Tibial artery (tissue), 4 donors: ENCODE measurements around the gene ZNF592.

Experiments used
- DNase-seq, 2 donors: peaks; one replicate each; pipeline ENCODE4 v3.0.0-alpha.2; 2019
- H3K27ac ChIP-seq, 2 donors: fragments of 200-600 bp; sonication (generic) in 1 of 2; 1 replicate in 1 of 2; 2 replicates in 1 of 2; pipeline ENCODE4 v1.5.1; 2018 to 2019; ENCODE audit warnings: mild to moderate bottlenecking in 1 of 2
- H3K27me3 ChIP-seq, 2 donors: fragments of 200-600 bp; sonication (generic) in 1 of 2; one replicate each; pipeline versions ENCODE4 v1.5.1 to v1.6.0; 2016 to 2019
- H3K36me3 ChIP-seq, 3 donors: fragments of 200-600 bp; sonication (generic) in 2 of 3; one replicate each; pipeline ENCODE4 v1.5.1; 2016 to 2019; ENCODE audit warnings: mild to moderate bottlenecking in 2 of 3
- H3K4me1 ChIP-seq, 4 donors: fragments of 200-600 bp; sonication (generic) in 2 of 4; 1 replicate in 3 of 4; 2 replicates in 1 of 4; pipeline ENCODE4 v1.5.1; 2016 to 2019
- H3K4me3 ChIP-seq, 2 donors: fragments of 200-600 bp; sonication (generic) in 1 of 2; 1 replicate in 1 of 2; 2 replicates in 1 of 2; pipeline ENCODE4 v1.5.1; 2018 to 2019; ENCODE audit warnings: mild to moderate bottlenecking in 2 of 2
- H3K9me3 ChIP-seq, 3 donors: fragments of 200-600 bp; sonication (generic) in 1 of 3; one replicate each; pipeline ENCODE4 v1.5.1; 2016 to 2019
- CTCF ChIP-seq, 2 experiments: fragments of 200-600 bp in 1 of 2; fragments of 450-650 bp in 1 of 2; IDR thresholded peaks; one replicate each; pipeline ENCODE4 v1.5.1; 2017 to 2019; ENCODE audit warnings: antibody characterized with exemption in 2 of 2, mild to moderate bottlenecking in 1 of 2, moderate library complexity in 1 of 2
- intact Hi-C: fragments of 100-400 bp; cut with DNase I; formaldehyde crosslinking; loops from one replicate; pipeline ENCODE4 v1.15.0; 2023; ENCODE audit warnings: low total_unique reads

ZNF592 gene

GRCh38 chr15:84789762-84790161 is 41.4 kb downstream of the ZNF592 start:
- intact Hi-C loops, result no loop called here
- Histone ChIP-seq H3K27ac (no peak overlapping the region), H3K4me1 (peaks cover 0 to 41% (median 22%) of the 10 kb centered on the region in 4 donors), H3K36me3 (peaks cover 18 to 50% (median 46%) of the 10 kb centered on the region in 3 donors), H3K4me3 (no peak overlapping the region), H3K27me3 (no peaks in the 10 kb centered on the region), H3K9me3 (no peaks in the 10 kb centered on the region)
- DNase-seq, result no peak
- no peak for TF ChIP-seq CTCF (IDR thresholded peaks at IDR 0.05)

DNA sequence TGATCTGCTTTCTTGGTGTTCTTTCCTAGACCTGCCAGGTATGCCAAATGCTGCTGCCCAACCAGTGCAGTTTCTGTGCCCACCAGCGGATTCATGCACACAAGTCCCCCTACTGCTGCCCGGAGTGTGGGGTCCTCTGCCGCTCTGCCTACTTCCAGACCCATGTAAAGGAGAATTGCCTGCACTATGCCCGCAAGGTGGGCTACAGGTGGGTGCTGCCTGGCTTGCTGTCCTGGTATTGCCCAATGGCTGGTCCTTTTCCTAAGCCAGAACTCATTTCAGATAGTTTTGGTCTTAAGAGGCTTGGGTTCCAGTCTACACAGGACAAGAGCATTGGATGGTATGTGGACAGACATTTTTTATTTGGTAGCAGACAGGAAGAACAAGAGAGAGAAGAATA is 42.3 kb downstream of the ZNF592 start:
- no peak overlapping the region for H3K27ac ChIP-seq

DNA sequence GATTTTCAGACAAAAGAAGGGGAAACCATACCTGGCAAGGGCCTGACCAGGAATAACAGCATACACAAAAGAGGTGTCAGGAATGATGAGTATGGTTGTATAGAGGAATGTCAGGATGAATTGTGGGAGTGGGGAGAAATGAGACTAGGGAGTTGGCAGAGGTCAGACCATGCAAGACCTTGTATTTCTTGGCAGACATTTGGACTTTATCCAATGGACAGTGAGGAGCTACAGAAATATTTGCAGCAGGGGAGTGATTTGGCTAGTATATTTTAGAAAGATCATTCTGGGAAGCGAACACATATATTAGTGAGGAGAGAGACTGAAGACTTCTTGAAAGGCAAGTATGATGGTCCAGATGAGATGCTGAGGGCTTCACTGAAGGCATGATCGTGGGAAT is 43.4 kb downstream of the ZNF592 start:
- Histone ChIP-seq H3K36me3 (peaks cover 18 to 43% (median 41%) of the 10 kb centered on the region in 3 donors), H3K27me3 (no peaks in the 10 kb centered on the region), H3K4me3 (no peak overlapping the region), H3K9me3 (no peaks in the 10 kb centered on the region), H3K27ac (no peak overlapping the region), H3K4me1 (peaks cover 0 to 23% (median 12%) of the 10 kb centered on the region in 4 donors)
- no peak for TF ChIP-seq CTCF (IDR thresholded peaks at IDR 0.05)
- DNase-seq, result no peak
- intact Hi-C loops, result no loop called here

More for the DNA sequence above, 42.3 kb downstream of the ZNF592 start:
- H3K27me3 ChIP-seq, result no peaks in the 10 kb centered on the region
- TF ChIP-seq CTCF (IDR thresholded peaks at IDR 0.05), result no peak
- no peak overlapping the region for H3K4me3 ChIP-seq
- H3K4me1 ChIP-seq, result peaks cover 0 to 33% (median 16%) of the 10 kb centered on the region in 4 donors
- intact Hi-C loops, result no loop called here
- no peak for DNase-seq
- H3K9me3 ChIP-seq, result no peaks in the 10 kb centered on the region
- H3K36me3 ChIP-seq, result peaks cover 18 to 42% (median 41%) of the 10 kb centered on the region in 3 donors

GRCh38 chr15:84793431-84794161 is 45.2 kb downstream of the ZNF592 start:
- peaks cover 26 to 61% (median 59%) of the 10 kb centered on the region in 3 donors for H3K36me3 ChIP-seq
- H3K27me3 ChIP-seq, result no peaks in the 10 kb centered on the region
- no peak for TF ChIP-seq CTCF (IDR thresholded peaks at IDR 0.05)
- peaks cover 0 to 11% (median 2%) of the 10 kb centered on the region in 4 donors for H3K4me1 ChIP-seq
- H3K9me3 ChIP-seq, result no peaks in the 10 kb centered on the region
- no peak for DNase-seq
- H3K4me3 ChIP-seq, result no peak overlapping the region
- H3K27ac ChIP-seq, result no peak overlapping the region
- intact Hi-C loops, result no loop called here

- no peaks in the 10 kb centered on the region for H3K27me3 ChIP-seq
- H3K9me3 ChIP-seq, result no peaks in the 10 kb centered on the region
- no peak overlapping the region for H3K27ac ChIP-seq
- DNase-seq, result no peak
- peaks cover 0 to 11% (median 3%) of the 10 kb centered on the region in 4 donors for H3K4me1 ChIP-seq
- no peak overlapping the region for H3K4me3 ChIP-seq
- no peak for TF ChIP-seq CTCF (IDR thresholded peaks at IDR 0.05)
- intact Hi-C loops, result no loop called here
- H3K36me3 ChIP-seq, result peaks cover 32 to 67% (median 64%) of the 10 kb centered on the region in 3 donors
Measured at GRCh38 chr15:84794162-84794547, 45.8 kb downstream of the ZNF592 start.
